Activated naive CD8-positive, alpha-beta T cell treated with anti-CD3 and anti-CD28 coated beads, Interleukin-2, amount 50 U/mL, for 16 hours (primary cell): ENCODE results near the gene CHCHD6.

Experiments
- DNase-seq: peaks from one replicate; pipeline ENCODE4 v3.0.0-alpha.2; 2020; ENCODE audit warnings: low read depth, low spot score

CHCHD6 gene

GRCh38 chr3:127005864-127006500 is 301.9 kb downstream of the CHCHD6 start:
- DNase-seq = no peak

GRCh38 chr3:127006781-127007436 is 302.9 kb downstream of the CHCHD6 start:
- DNase-seq = no peak

- no peak for DNase-seq
Measured at GRCh38 chr3:127008236-127008635, 304.2 kb downstream of the CHCHD6 start.

GRCh38 chr3:127009531-127009930 is 305.5 kb downstream of the CHCHD6 start:
- no peak for DNase-seq
